ENCODE measurements around the gene GALNT7. TPM values are rescaled to one million over a fixed set of nuclear protein-coding genes. Genes with fewer than 3 reads are reported as not detected.
A peak's percentile ranks its signal among the peaks of the same experiment; 100 is the strongest.

The GALNT7 gene
- total and polyA plus RNA-seq, 11 donors = 2.3 to 12.8 (median 6.0) TPM

DNA sequence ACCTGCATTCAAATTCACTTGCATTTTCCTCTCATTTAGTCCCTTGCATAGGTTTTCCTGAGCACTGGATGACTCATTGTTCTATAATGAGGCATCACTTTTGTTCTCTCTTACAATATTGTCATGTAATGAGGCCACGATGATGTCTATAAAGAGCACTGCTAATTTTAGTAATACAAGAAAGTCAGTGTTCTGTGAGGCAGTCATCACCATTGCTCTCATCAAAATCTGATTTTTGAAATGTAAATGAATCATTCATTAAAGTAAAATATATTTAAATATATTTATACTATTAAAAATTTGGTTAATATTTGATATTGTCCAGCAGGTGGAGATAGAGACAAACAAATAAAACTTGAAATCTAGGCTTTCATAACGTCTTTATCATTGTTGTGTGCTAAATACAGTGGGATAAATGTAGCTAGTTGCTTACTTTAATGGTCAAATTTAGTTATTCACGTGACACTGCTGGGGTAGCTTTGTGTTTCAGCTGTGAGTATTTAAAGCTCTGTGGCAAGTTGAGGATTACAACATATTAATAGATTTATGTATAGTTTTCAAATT is 150.1 kb downstream of the GALNT7 start:
- H3K4me3 ChIP-seq = no peak overlapping the region
- intact Hi-C loops (cut with DNase I) = loop anchor here in 9 of 10 donors (1.0 to 10.0 kb wide), 7 partner anchors 42 to 446 kb away; no protein-coding TSS in a partner anchor
- peaks cover 0 to 59% (median 34%) of the 10 kb centered on the region in 9 donors for H3K36me3 ChIP-seq
- ATAC-seq = peak; percentile 78 to 89 (median 86)
- no peaks in the 10 kb centered on the region for H3K27me3 ChIP-seq
- 3 to 10% (median 9%) methylated on average over 3 of the region's 3 CpGs for WGBS, 4 donors
- peak overlapping the region in 2 of 12 donors; percentile 11 to 20 for H3K27ac ChIP-seq
- H3K4me1 ChIP-seq = peaks cover 0 to 14% (median 7%) of the 10 kb centered on the region in 12 donors
- no peaks in the 10 kb centered on the region for H3K9me3 ChIP-seq
- TF ChIP-seq, protein P1, sequence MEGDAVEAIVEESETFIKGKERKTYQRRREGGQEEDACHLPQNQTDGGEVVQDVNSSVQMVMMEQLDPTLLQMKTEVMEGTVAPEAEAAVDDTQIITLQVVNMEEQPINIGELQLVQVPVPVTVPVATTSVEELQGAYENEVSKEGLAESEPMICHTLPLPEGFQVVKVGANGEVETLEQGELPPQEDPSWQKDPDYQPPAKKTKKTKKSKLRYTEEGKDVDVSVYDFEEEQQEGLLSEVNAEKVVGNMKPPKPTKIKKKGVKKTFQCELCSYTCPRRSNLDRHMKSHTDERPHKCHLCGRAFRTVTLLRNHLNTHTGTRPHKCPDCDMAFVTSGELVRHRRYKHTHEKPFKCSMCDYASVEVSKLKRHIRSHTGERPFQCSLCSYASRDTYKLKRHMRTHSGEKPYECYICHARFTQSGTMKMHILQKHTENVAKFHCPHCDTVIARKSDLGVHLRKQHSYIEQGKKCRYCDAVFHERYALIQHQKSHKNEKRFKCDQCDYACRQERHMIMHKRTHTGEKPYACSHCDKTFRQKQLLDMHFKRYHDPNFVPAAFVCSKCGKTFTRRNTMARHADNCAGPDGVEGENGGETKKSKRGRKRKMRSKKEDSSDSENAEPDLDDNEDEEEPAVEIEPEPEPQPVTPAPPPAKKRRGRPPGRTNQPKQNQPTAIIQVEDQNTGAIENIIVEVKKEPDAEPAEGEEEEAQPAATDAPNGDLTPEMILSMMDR (IDR thresholded peaks at IDR 0.05) = peak; percentile 41 to 73 (median 55)
- TF ChIP-seq POLR2A (IDR thresholded peaks at IDR 0.05) = no peak
- no peak for DNase-seq

GRCh38 chr4:173319696-173320095 is 151.1 kb downstream of the GALNT7 start:
- ATAC-seq = no peak
- DNase-seq = no peak
- Histone ChIP-seq H3K9me3 (no peaks in the 10 kb centered on the region), H3K36me3 (peaks cover 0 to 52% (median 32%) of the 10 kb centered on the region in 9 donors), H3K27me3 (no peaks in the 10 kb centered on the region), H3K4me1 (peaks cover 0 to 14% (median 7%) of the 10 kb centered on the region in 12 donors), H3K4me3 (no peak overlapping the region), H3K27ac (no peak overlapping the region)
- intact Hi-C loops (cut with DNase I) = loop anchor here (1.0 to 10.0 kb wide), 7 partner anchors 41 to 445 kb away; no protein-coding TSS in a partner anchor
- TF ChIP-seq, protein P1 (IDR thresholded peaks at IDR 0.05) = no peak
- TF ChIP-seq POLR2A (IDR thresholded peaks at IDR 0.05) = no peak
- WGBS, 4 donors = 89 to 92% (median 90%) methylated on average over 2 of the region's 2 CpGs

DNA sequence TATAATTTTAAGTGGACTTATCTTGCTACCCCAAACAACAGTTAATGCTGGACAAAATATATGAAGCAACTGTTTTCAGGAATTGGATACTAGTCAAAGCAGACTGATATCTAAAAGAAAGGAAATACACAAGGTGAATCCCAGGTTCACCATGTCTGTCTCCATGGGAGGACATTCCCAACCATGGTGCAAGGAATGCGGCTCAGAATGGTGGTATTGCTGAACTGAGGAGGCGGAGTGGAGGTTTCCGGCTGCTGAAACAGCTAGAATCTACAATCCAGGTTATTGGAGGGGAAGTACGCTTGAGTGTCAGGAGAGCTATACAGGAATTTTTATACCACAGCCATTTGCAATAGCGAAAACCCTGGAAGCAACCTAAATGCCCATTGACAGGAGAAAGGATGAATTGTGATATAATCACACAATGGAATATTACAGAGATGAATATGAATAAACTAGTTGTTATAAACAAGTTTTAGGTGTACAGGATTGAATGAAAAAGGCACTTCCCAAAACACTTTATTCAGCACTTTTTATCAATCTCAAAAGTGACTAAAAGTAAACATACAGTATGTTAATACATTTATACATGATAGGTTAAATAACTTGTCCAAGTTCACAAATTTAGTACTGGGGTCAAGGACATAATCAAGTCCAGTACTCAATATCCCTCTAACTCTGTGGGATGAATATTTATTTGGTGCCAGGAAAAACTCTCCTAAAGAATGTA is 156.6 kb downstream of the GALNT7 start:
- Histone ChIP-seq H3K4me1 (peaks cover 0 to 10% (median 0%) of the 10 kb centered on the region in 12 donors), H3K4me3 (no peak overlapping the region), H3K9me3 (no peaks in the 10 kb centered on the region), H3K27me3 (no peaks in the 10 kb centered on the region), H3K27ac (no peak overlapping the region), H3K36me3 (peaks cover 0 to 74% (median 56%) of the 10 kb centered on the region in 9 donors)
- ATAC-seq (no peak), DNase-seq (no peak)
- 93 to 98% (median 97%) methylated on average over 5 of the region's 5 CpGs for WGBS, 4 donors
- intact Hi-C loops (cut with DNase I) = loop anchor here in 1 of 10 donors (10.0 kb wide), 1 partner anchor 170 kb away; no protein-coding TSS in a partner anchor
- no peak for TF ChIP-seq POLR2A (IDR thresholded peaks at IDR 0.05)
- TF ChIP-seq, protein P1 (IDR thresholded peaks at IDR 0.05) = no peak

Data from heart left ventricle (tissue), 16 donors.